ENCODE measurements around the gene PMS2. TPM values are rescaled to one million over a fixed set of nuclear protein-coding genes. Genes with fewer than 3 reads are reported as not detected.
A peak's percentile ranks its signal among the peaks of the same experiment; 100 is the strongest.
"Not testable (repeated sequence)": the region's sequence is repeated elsewhere in the genome, so short reads cannot be mapped to it uniquely, and the experiment has no call there.

The PMS2 gene, protein sequence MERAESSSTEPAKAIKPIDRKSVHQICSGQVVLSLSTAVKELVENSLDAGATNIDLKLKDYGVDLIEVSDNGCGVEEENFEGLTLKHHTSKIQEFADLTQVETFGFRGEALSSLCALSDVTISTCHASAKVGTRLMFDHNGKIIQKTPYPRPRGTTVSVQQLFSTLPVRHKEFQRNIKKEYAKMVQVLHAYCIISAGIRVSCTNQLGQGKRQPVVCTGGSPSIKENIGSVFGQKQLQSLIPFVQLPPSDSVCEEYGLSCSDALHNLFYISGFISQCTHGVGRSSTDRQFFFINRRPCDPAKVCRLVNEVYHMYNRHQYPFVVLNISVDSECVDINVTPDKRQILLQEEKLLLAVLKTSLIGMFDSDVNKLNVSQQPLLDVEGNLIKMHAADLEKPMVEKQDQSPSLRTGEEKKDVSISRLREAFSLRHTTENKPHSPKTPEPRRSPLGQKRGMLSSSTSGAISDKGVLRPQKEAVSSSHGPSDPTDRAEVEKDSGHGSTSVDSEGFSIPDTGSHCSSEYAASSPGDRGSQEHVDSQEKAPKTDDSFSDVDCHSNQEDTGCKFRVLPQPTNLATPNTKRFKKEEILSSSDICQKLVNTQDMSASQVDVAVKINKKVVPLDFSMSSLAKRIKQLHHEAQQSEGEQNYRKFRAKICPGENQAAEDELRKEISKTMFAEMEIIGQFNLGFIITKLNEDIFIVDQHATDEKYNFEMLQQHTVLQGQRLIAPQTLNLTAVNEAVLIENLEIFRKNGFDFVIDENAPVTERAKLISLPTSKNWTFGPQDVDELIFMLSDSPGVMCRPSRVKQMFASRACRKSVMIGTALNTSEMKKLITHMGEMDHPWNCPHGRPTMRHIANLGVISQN
- 10 to 100 TPM; 24.0 to 24.6 TPM for total RNA-seq

DNA sequence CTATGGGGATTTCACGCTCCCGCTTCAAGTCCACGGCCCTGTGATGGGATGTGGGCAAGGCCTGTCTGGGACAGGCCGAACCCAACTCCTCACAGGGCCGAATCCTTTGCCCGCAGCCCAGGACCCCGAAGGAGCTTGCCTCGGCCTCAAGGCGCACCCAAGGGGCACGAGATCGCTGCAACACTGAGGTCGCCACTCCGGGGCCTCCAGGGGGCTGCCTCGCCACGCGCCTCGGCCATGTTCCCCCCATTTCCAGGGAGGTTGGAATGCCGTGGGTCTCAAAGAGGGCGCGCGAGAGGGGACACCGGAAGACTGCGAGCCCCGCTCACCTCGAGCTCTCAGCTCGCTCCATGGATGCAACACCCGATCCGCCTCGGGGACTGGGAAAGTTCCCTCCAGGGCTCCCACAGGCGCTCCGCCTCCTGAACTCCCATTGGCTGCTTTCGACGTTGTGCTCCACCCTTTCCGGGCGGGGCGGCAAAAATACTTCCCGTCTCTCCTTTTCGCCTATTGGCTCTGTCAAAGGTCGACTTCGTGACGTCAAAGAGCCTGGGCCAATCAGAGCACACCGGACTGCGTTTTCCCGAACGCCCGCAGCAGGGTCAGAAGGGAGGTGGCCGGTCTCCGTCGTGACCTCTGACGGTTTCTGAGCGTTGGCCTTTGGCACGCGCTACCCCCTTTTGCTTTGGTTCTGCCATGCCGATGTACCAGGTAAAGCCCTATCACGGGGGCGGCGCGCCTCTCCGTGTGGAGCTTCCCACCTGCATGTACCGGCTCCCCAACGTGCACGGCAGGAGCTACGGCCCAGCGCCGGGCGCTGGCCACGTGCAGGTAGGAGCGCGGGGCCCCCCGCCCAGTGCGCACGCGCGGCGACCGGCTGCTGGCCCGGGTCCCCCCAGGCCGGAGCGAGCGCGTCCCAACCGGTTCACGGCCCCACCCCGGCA lies at the start of gene PMS2, which contains the start of gene AIMP2:
Gene PMS2 (minus strand): TSS at position 382 of the 944 bp plus-strand sequence. CDS start 30 bp downstream, at position 352.
Gene AIMP2 (plus strand): TSS at position 605 of the 944 bp plus-strand sequence. CDS start 92 bp downstream, at position 697.
- Mint-ChIP-seq H3K27me3 (no peaks in the 10 kb centered on the region), H3K4me3 (peak within 1 kb of the TSS; percentile 87), H3K36me3 (ENCODE audit: low read depth) (peaks cover 12% of the 10 kb centered on the region), H3K9me3 (no peaks in the 10 kb centered on the region), H3K4me1 (peaks cover 37% of the 10 kb centered on the region), H3K27ac (peak within 1 kb of the TSS; percentile 96)
- peak; percentile 99 for DNase-seq
- CTCF ChIA-PET = interaction anchor here (0.9 to 2.0 kb wide), 4 partner anchors 12 to 290 kb away, joined by 3 to 8 read pairs (median 4); no protein-coding TSS in a partner anchor
- POLR2A ChIA-PET = no interaction called here

DNA sequence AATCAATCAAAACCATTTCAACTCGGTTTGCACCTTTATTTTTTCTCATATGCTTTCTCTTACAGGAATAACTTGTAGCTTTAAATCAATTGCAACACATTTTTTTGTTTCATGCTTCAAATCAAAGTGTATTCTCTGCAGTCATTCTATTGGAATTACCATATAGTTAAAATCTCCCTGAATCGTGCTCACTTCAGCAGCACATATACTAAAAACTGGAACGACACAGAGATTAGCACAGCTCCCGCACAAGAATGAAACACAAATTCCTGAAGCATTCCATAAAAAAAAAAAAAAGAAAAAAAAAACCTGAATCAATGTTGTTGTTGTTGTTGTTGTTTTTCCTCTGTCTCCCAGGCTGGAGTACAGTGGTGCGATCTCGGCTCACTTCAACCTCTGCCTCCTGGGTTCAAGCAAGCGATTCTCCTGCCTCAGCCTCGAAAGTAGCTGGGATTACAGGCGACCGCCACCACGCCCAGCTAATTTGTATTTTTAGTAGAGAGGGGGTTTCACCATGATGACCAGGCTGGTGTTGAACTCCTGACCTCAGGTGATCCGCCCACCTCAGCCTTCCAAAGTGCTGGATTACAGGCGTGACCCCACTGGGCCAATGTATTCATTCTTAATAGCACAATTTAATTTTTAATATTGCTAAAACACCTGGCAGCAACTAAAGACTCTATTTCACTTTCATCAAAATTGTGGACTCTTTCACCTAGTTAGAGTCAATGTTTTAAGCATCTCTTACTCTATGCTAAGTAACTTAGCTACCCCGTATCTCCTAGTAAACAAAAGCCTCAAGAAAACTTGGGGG lies 48.7 kb upstream of the PMS2 start:
- peaks cover 12% of the 10 kb centered on the region for H3K36me3 Mint-ChIP-seq (ENCODE audit: low read depth)
- DNase-seq = no peak
- H3K27me3 Mint-ChIP-seq = no peaks in the 10 kb centered on the region

GRCh38 chr7:6056616-6057015 lies 47.8 kb upstream of the PMS2 start:
- DNase-seq = no peak
- peaks cover 14% of the 10 kb centered on the region for H3K36me3 Mint-ChIP-seq (ENCODE audit: low read depth)
- CTCF ChIA-PET = interaction anchor here (0.6 to 2.0 kb wide), 4 partner anchors 19 to 50 kb away, joined by 3 to 5 read pairs (median 4); partner anchors contain the start of gene ANKRD61

More for the DNA sequence above, 48.7 kb upstream of the PMS2 start:
- ChIA-PET CTCF (interaction anchor here (0.6 kb wide), 1 partner anchor 49 kb away, joined by 4 read pairs; no protein-coding TSS in a partner anchor), POLR2A (interaction anchor here (0.7 kb wide), 1 partner anchor 206 kb away, joined by 4 read pairs; no protein-coding TSS in a partner anchor)
- peaks cover 23% of the 10 kb centered on the region for H3K4me1 Mint-ChIP-seq
- H3K27ac Mint-ChIP-seq = peak overlapping the region; percentile 72
- H3K9me3 Mint-ChIP-seq = no peaks in the 10 kb centered on the region
- peak overlapping the region; percentile 85 for H3K4me3 Mint-ChIP-seq

GRCh38 chr7:6051185-6051584 lies 42.3 kb upstream of the PMS2 start:
- H3K9me3 Mint-ChIP-seq, POLR2A ChIA-PET, H3K4me3 Mint-ChIP-seq, H3K27ac Mint-ChIP-seq, CTCF ChIA-PET, DNase-seq, H3K4me1 Mint-ChIP-seq, H3K27me3 Mint-ChIP-seq: not testable (repeated sequence)
- peaks cover 27% of the 10 kb centered on the region for H3K36me3 Mint-ChIP-seq (ENCODE audit: low read depth)

More at GRCh38 chr7:6056616-6057015, 47.8 kb upstream of the PMS2 start:
- no peaks in the 10 kb centered on the region for H3K27me3 Mint-ChIP-seq
- peaks cover 23% of the 10 kb centered on the region for H3K4me1 Mint-ChIP-seq
- POLR2A ChIA-PET = no interaction called here
- no peak overlapping the region for H3K27ac Mint-ChIP-seq
- no peak overlapping the region for H3K4me3 Mint-ChIP-seq
- no peaks in the 10 kb centered on the region for H3K9me3 Mint-ChIP-seq

DNA sequence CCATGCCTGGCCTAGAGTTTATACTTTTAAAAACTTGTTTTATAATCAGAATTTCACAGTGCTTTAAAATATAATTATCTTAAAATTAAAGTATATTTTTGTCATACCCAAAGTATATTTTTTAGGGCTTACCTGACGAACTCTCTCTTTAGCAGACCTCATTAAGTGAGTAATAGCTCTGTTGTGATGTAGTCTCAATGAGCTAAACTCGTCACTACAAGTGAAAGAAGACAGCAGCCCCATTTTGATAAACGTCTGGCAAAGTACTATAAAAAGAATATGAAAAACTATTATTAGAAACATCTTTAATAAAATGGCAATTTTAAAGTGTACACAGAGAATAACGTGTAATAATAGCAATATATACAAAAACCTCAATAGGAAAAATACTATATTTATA lies 40.9 kb upstream of the PMS2 start:
- no peaks in the 10 kb centered on the region for H3K9me3 Mint-ChIP-seq
- peaks cover 4% of the 10 kb centered on the region for H3K4me1 Mint-ChIP-seq
- H3K27me3 Mint-ChIP-seq = no peaks in the 10 kb centered on the region
- CTCF ChIA-PET = interaction anchor here (0.6 kb wide), 1 partner anchor 248 kb away, joined by 3 read pairs; no protein-coding TSS in a partner anchor
- peaks cover 30% of the 10 kb centered on the region for H3K36me3 Mint-ChIP-seq (ENCODE audit: low read depth)
- no peak overlapping the region for H3K27ac Mint-ChIP-seq
- POLR2A ChIA-PET = no interaction called here
- DNase-seq = no peak
- no peak overlapping the region for H3K4me3 Mint-ChIP-seq

- Mint-ChIP-seq H3K27me3 (no peaks in the 10 kb centered on the region), H3K27ac (no peak overlapping the region), H3K4me1 (peaks cover 12% of the 10 kb centered on the region), H3K9me3 (no peaks in the 10 kb centered on the region), H3K4me3 (no peak overlapping the region), H3K36me3 (ENCODE audit: low read depth) (peaks cover 47% of the 10 kb centered on the region)
- ChIA-PET CTCF (interaction anchor here (1.7 kb wide), 1 partner anchor 8 kb away, joined by 3 read pairs; no protein-coding TSS in a partner anchor), POLR2A (no interaction called here)
- no peak for DNase-seq
These were observed 26.8 kb upstream of the PMS2 start for GRCh38 chr7:6035686-6036085.

GRCh38 chr7:6035165-6035564 lies 26.3 kb upstream of the PMS2 start:
- POLR2A ChIA-PET = no interaction called here
- no peak overlapping the region for H3K27ac Mint-ChIP-seq
- H3K4me3 Mint-ChIP-seq = no peak overlapping the region
- H3K9me3 Mint-ChIP-seq = no peaks in the 10 kb centered on the region
- peaks cover 45% of the 10 kb centered on the region for H3K36me3 Mint-ChIP-seq (ENCODE audit: low read depth)
- DNase-seq = no peak
- CTCF ChIA-PET = interaction anchor here (1.7 kb wide), 1 partner anchor 9 kb away, joined by 3 read pairs; no protein-coding TSS in a partner anchor
- no peaks in the 10 kb centered on the region for H3K27me3 Mint-ChIP-seq
- H3K4me1 Mint-ChIP-seq = peaks cover 12% of the 10 kb centered on the region

GRCh38 chr7:6032641-6033040 lies 23.8 kb upstream of the PMS2 start:
- DNase-seq = no peak
- POLR2A ChIA-PET = no interaction called here
- H3K4me1 Mint-ChIP-seq = peaks cover 19% of the 10 kb centered on the region
- CTCF ChIA-PET = interaction anchor here (0.6 to 1.9 kb wide), 3 partner anchors 9 to 23 kb away, joined by 3 to 4 read pairs (median 3); no protein-coding TSS in a partner anchor
- H3K4me3 Mint-ChIP-seq = no peak overlapping the region
- no peaks in the 10 kb centered on the region for H3K27me3 Mint-ChIP-seq
- peaks cover 50% of the 10 kb centered on the region for H3K36me3 Mint-ChIP-seq (ENCODE audit: low read depth)
- H3K27ac Mint-ChIP-seq = peak overlapping the region; percentile 50
- H3K9me3 Mint-ChIP-seq = no peaks in the 10 kb centered on the region

DNA sequence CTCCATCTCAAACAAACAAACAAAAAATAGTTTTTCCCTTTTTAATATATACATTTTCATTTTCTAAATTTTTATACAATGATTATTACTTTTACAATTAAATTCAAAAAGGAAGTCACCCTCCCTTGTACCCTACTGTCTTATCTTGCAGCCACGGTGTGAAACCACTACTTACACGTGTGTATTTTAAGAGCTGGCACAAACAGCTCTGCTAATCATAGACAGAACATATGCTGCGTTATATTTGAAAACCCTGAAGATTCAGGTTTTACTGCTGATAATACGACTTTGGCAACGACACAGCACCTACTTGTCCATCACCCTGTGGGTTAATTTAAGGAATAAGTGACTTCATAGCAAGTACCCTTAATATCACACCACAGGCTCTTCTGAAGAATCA lies 23.3 kb upstream of the PMS2 start:
- POLR2A ChIA-PET = no interaction called here
- Mint-ChIP-seq H3K27ac (no peak overlapping the region), H3K4me3 (no peak overlapping the region), H3K4me1 (peaks cover 24% of the 10 kb centered on the region), H3K36me3 (ENCODE audit: low read depth) (peaks cover 53% of the 10 kb centered on the region), H3K9me3 (no peaks in the 10 kb centered on the region), H3K27me3 (no peaks in the 10 kb centered on the region)
- DNase-seq = no peak
- CTCF ChIA-PET = interaction anchor here (0.6 kb wide), 1 partner anchor 20 kb away, joined by 3 read pairs; no protein-coding TSS in a partner anchor

DNA sequence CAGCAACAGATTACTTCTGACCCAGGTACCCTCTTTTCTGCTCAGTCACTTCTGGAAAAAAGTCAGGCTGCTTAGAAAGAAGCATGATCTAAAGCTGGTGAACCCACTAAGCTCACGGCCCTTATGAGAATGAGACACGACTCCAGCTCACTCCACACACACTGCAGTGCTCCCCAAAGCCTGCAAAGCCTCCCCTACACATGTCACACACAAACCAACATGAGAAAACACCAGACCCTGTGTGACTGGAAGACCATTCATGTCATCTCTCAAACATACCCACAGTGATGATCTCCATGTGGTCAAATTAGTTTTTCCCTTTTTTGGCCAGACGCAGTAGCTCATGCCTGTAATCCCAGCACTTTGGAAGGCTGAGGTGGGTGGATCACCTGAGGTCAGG lies 22.7 kb upstream of the PMS2 start:
- H3K27ac Mint-ChIP-seq = peak overlapping the region; percentile 6
- ChIA-PET POLR2A (no interaction called here), CTCF (interaction anchor here (1.0 kb wide), 1 partner anchor 25 kb away, joined by 5 read pairs; no protein-coding TSS in a partner anchor)
- peaks cover 58% of the 10 kb centered on the region for H3K36me3 Mint-ChIP-seq (ENCODE audit: low read depth)
- H3K9me3 Mint-ChIP-seq = no peaks in the 10 kb centered on the region
- DNase-seq = no peak
- H3K4me1 Mint-ChIP-seq = peaks cover 30% of the 10 kb centered on the region
- no peak overlapping the region for H3K4me3 Mint-ChIP-seq
- H3K27me3 Mint-ChIP-seq = no peaks in the 10 kb centered on the region

- no peak within 1 kb of the TSS for H3K4me3 Mint-ChIP-seq
- H3K27me3 Mint-ChIP-seq = no peaks in the 10 kb centered on the region
- peak within 1 kb of the TSS; percentile 6 for H3K27ac Mint-ChIP-seq
- ChIA-PET CTCF (interaction anchor here (1.0 kb wide), 1 partner anchor 25 kb away, joined by 5 read pairs; no protein-coding TSS in a partner anchor), POLR2A (no interaction called here)
- peaks cover 35% of the 10 kb centered on the region for H3K4me1 Mint-ChIP-seq
- no peak for DNase-seq
- no peaks in the 10 kb centered on the region for H3K9me3 Mint-ChIP-seq
- peaks cover 58% of the 10 kb centered on the region for H3K36me3 Mint-ChIP-seq (ENCODE audit: low read depth)
These were observed 22.1 kb upstream of the PMS2 start, which contains the start of gene ANKRD61 for GRCh38 chr7:6030988-6031387. TSS of gene ANKRD61 (plus strand) at chr7:6031376. CDS start at chr7:6031376, 0 bp downstream.

All from activated CD4-positive, alpha-beta T cell treated with anti-CD3 and anti-CD28 coated beads, Interleukin-2, amount 10 ng/mL, durations not matched to agents 7 days and 5 days (primary cell).